ENCODE measurements around the gene SLC38A8.

SLC38A8 gene

DNA sequence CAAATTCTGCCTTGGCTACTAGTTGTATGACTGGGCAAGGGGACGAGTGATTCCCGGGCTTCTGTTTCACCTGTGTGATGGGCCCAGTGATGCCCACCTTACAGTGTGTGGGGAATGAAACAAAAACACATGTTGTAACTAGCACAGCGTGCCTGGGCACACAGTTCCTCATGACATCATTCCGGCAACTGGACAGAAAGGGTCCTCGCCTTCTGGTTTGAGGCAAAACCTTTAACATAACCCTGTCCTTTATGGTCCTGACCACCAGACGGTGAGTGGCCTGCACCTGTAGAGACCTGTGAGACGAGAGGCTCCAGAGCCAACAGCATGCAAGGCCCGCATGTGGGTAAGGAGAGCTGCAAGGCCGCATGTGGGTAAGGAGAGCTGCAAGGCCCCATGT is 7.7 kb upstream of the SLC38A8 start:
- Histone ChIP-seq H3F3A (ENCODE audit: control insufficient read depth, insufficient read depth) (no peaks in the 10 kb centered on the region), H3K4me2 (ENCODE audit: low read length) (no peak overlapping the region), H3K4me1 (ENCODE audit: control insufficient read depth, low read length) (no peaks in the 10 kb centered on the region), H3K79me2 (ENCODE audit: control insufficient read depth, low read length) (no peaks in the 10 kb centered on the region), H4K20me1 (ENCODE audit: control insufficient read depth, insufficient read depth, low read depth, low read length) (no peaks in the 10 kb centered on the region), H3K4me3 (ENCODE audit: low read length) (no peak overlapping the region), H3K36me3 (ENCODE audit: control insufficient read depth, low read length) (peaks cover 32% of the 10 kb centered on the region), H3K9me3 (ENCODE audit: control insufficient read depth, insufficient read depth, low read length) (no peaks in the 10 kb centered on the region), H3K27ac (ENCODE audit: low read depth, low read length) (no peak overlapping the region), H3K27me3 (ENCODE audit: control insufficient read depth, low read length) (no peaks in the 10 kb centered on the region), H3K9me2 (replicated peaks; ENCODE audit: control insufficient read depth, low read length) (no peaks in the 10 kb centered on the region)
- no peak for TF ChIP-seq EZH2phosphoT487 (IDR thresholded peaks at IDR 0.05; ENCODE audit: borderline replicate concordance, low read length)

DNA sequence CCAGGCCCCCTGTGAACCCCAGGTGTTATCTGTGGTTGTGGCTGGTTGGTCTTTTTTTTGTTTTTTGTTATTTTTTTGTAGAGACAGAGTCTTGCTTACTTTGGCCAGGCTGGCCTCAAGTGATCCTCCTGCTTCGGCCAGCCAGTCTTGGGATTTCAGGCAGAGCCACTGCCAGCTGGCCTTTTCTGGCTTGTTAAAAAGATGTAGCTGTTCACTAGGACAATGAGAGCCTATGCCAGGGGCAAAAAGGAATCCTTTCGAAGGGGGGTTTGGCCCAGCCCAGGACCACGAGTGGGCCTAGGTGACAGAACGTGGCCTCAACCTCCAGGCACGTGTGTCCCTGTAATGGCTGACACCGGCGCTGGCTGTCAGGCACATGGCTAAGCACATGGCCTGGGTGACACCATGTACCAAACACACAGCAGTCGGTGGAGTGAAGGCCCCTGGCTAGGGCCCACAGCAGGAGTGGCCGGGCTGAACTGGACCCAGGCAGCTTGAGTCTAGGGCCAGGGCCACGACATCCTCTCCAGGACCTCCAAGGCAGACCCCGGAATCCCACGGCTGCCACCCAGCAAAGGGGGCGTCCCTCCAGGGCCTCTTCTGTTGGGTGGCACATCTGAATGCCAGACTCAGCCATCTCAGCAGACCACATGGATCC is 6.9 kb upstream of the SLC38A8 start:
- no peaks in the 10 kb centered on the region for H3K27me3 ChIP-seq (ENCODE audit: control insufficient read depth, low read length)
- no peaks in the 10 kb centered on the region for H3K4me1 ChIP-seq (ENCODE audit: control insufficient read depth, low read length)
- H3F3A ChIP-seq (ENCODE audit: control insufficient read depth, insufficient read depth) = no peaks in the 10 kb centered on the region
- no peak overlapping the region for H3K4me3 ChIP-seq (ENCODE audit: low read length)
- H3K27ac ChIP-seq (ENCODE audit: low read depth, low read length) = no peak overlapping the region
- no peaks in the 10 kb centered on the region for H3K9me3 ChIP-seq (ENCODE audit: control insufficient read depth, insufficient read depth, low read length)
- no peak overlapping the region for H3K4me2 ChIP-seq (ENCODE audit: low read length)
- peaks cover 24% of the 10 kb centered on the region for H3K36me3 ChIP-seq (ENCODE audit: control insufficient read depth, low read length)
- H4K20me1 ChIP-seq (ENCODE audit: control insufficient read depth, insufficient read depth, low read depth, low read length) = no peaks in the 10 kb centered on the region
- no peaks in the 10 kb centered on the region for H3K79me2 ChIP-seq (ENCODE audit: control insufficient read depth, low read length)
- TF ChIP-seq, protein P1, sequence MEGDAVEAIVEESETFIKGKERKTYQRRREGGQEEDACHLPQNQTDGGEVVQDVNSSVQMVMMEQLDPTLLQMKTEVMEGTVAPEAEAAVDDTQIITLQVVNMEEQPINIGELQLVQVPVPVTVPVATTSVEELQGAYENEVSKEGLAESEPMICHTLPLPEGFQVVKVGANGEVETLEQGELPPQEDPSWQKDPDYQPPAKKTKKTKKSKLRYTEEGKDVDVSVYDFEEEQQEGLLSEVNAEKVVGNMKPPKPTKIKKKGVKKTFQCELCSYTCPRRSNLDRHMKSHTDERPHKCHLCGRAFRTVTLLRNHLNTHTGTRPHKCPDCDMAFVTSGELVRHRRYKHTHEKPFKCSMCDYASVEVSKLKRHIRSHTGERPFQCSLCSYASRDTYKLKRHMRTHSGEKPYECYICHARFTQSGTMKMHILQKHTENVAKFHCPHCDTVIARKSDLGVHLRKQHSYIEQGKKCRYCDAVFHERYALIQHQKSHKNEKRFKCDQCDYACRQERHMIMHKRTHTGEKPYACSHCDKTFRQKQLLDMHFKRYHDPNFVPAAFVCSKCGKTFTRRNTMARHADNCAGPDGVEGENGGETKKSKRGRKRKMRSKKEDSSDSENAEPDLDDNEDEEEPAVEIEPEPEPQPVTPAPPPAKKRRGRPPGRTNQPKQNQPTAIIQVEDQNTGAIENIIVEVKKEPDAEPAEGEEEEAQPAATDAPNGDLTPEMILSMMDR (IDR thresholded peaks at IDR 0.05; ENCODE audit: low read depth, low read length, poor library complexity, severe bottlenecking) = no peak
- no peak for TF ChIP-seq EZH2phosphoT487 (IDR thresholded peaks at IDR 0.05; ENCODE audit: borderline replicate concordance, low read length)
- H3K9me2 ChIP-seq (replicated peaks; ENCODE audit: control insufficient read depth, low read length) = no peaks in the 10 kb centered on the region

DNA sequence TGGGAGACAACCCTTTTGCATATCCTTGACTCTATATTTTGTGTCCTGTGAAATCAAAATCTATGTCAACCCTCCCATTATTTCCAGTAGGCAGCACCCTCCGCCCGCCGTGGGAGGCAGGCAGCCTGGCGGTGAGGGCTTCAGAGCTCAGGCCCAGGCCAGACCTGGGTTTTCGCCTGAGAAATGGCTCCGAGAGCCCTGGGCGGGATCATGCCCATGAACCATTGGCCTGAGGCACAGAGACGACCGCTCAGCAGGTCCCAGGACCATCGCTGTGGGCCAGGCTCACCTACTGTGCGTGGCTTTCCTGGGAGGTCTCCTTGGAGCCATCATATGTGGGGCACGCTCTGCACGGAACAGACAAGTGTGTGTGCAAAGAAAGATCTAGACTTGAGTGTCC is 6.3 kb upstream of the SLC38A8 start:
- Histone ChIP-seq H3K27me3 (ENCODE audit: control insufficient read depth, low read length) (no peaks in the 10 kb centered on the region), H3K4me3 (ENCODE audit: low read length) (no peak overlapping the region), H3K4me1 (ENCODE audit: control insufficient read depth, low read length) (no peaks in the 10 kb centered on the region), H3K36me3 (ENCODE audit: control insufficient read depth, low read length) (peaks cover 18% of the 10 kb centered on the region), H3K4me2 (ENCODE audit: low read length) (no peak overlapping the region), H3K9me2 (replicated peaks; ENCODE audit: control insufficient read depth, low read length) (no peaks in the 10 kb centered on the region), H3F3A (ENCODE audit: control insufficient read depth, insufficient read depth) (no peaks in the 10 kb centered on the region), H3K9me3 (ENCODE audit: control insufficient read depth, insufficient read depth, low read length) (no peaks in the 10 kb centered on the region), H3K27ac (ENCODE audit: low read depth, low read length) (no peak overlapping the region), H3K79me2 (ENCODE audit: control insufficient read depth, low read length) (no peaks in the 10 kb centered on the region), H4K20me1 (ENCODE audit: control insufficient read depth, insufficient read depth, low read depth, low read length) (no peaks in the 10 kb centered on the region)
- TF ChIP-seq, protein P1 (IDR thresholded peaks at IDR 0.05; ENCODE audit: low read depth, low read length, poor library complexity, severe bottlenecking) = no peak
- no peak for TF ChIP-seq EZH2phosphoT487 (IDR thresholded peaks at IDR 0.05; ENCODE audit: borderline replicate concordance, low read length)

DNA sequence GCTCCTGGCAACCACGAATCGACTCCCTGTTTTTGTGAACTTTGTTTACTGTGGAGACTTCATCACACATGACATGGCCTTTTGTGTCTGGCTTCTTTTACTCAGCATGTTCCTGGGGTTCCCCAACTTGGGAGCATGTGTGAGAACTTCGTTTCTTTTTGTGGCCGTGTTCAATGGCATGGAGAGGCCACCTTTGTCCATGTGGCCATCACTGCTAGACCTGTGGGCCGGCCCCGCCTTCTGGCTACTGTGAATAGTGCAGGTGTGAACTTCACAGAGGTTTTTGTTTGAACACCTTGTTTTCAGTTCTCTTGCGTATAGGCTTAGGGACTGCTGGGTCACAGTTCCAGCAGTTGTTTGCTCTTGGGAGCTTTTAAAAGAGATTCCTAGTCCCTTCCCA is 5.7 kb upstream of the SLC38A8 start:
- no peak overlapping the region for H3K4me2 ChIP-seq (ENCODE audit: low read length)
- H3K36me3 ChIP-seq (ENCODE audit: control insufficient read depth, low read length) = peaks cover 12% of the 10 kb centered on the region
- no peaks in the 10 kb centered on the region for H4K20me1 ChIP-seq (ENCODE audit: control insufficient read depth, insufficient read depth, low read depth, low read length)
- H3K4me1 ChIP-seq (ENCODE audit: control insufficient read depth, low read length) = no peaks in the 10 kb centered on the region
- no peaks in the 10 kb centered on the region for H3K79me2 ChIP-seq (ENCODE audit: control insufficient read depth, low read length)
- H3K27me3 ChIP-seq (ENCODE audit: control insufficient read depth, low read length) = no peaks in the 10 kb centered on the region
- TF ChIP-seq, protein P1 (IDR thresholded peaks at IDR 0.05; ENCODE audit: low read depth, low read length, poor library complexity, severe bottlenecking) = no peak
- TF ChIP-seq EZH2phosphoT487 (IDR thresholded peaks at IDR 0.05; ENCODE audit: borderline replicate concordance, low read length) = no peak
- H3K27ac ChIP-seq (ENCODE audit: low read depth, low read length) = no peak overlapping the region
- H3K9me3 ChIP-seq (ENCODE audit: control insufficient read depth, insufficient read depth, low read length) = no peaks in the 10 kb centered on the region
- no peaks in the 10 kb centered on the region for H3F3A ChIP-seq (ENCODE audit: control insufficient read depth, insufficient read depth)
- H3K4me3 ChIP-seq (ENCODE audit: low read length) = no peak overlapping the region
- H3K9me2 ChIP-seq (replicated peaks; ENCODE audit: control insufficient read depth, low read length) = no peaks in the 10 kb centered on the region

All from DOHH2 (cell line).